GM18909 (cell line): ENCODE data around the gene CCM2.

Experiments used
- ATAC-seq: cut with Tn5 transposase; IDR thresholded peaks from one replicate; pipeline ENCODE4 v1.9.1; 2021; ENCODE audit warnings: mild to moderate bottlenecking; ENCODE audit not compliant: unreplicated experiment, poor library complexity

CCM2 gene

GRCh38 chr7:45075871-45076796, 76.1 kb downstream of the CCM2 start:
- ATAC-seq = no peak

GRCh38 chr7:45076946-45077345, 76.9 kb downstream of the CCM2 start:
- ATAC-seq = no peak

- no peak for ATAC-seq
Measured at GRCh38 chr7:45077579-45077978, 77.6 kb downstream of the CCM2 start.

GRCh38 chr7:45078125-45078681, 78.2 kb downstream of the CCM2 start:
- ATAC-seq = no peak

- ATAC-seq = no peak
Measured at GRCh38 chr7:45080265-45080957, 80.4 kb downstream of the CCM2 start.

GRCh38 chr7:45080958-45081669, 81.1 kb downstream of the CCM2 start:
- no peak for ATAC-seq

- no peak for ATAC-seq
Measured at GRCh38 chr7:45081670-45081974, 81.6 kb downstream of the CCM2 start.

- no peak for ATAC-seq
Measured at GRCh38 chr7:45082031-45082830, 82.2 kb downstream of the CCM2 start.

GRCh38 chr7:45082831-45083331, 82.9 kb downstream of the CCM2 start:
- ATAC-seq = no peak

GRCh38 chr7:45084336-45084735, 84.3 kb downstream of the CCM2 start:
- ATAC-seq = no peak

GRCh38 chr7:45084901-45085618, 85.1 kb downstream of the CCM2 start:
- no peak for ATAC-seq

- no peak for ATAC-seq
Measured at GRCh38 chr7:45085619-45086200, 85.7 kb downstream of the CCM2 start.

GRCh38 chr7:45086331-45087065, 86.5 kb downstream of the CCM2 start:
- no peak for ATAC-seq

GRCh38 chr7:45087301-45088145, 87.5 kb downstream of the CCM2 start:
- no peak for ATAC-seq

- ATAC-seq = no peak
Measured at GRCh38 chr7:45088146-45088701, 88.2 kb downstream of the CCM2 start.

GRCh38 chr7:45088821-45089340, 88.9 kb downstream of the CCM2 start, which contains the start of gene NACAD:
TSS of gene NACAD (minus strand) at chr7:45088969. CDS start at chr7:45088894, 75 bp downstream.
- no peak for ATAC-seq
